Kidney capillary endothelial cell (primary cell): ENCODE data around the gene ITGAE.
"Not testable (repeated sequence)": the region's sequence is repeated elsewhere in the genome, so short reads cannot be mapped to it uniquely, and the experiment has no call there.

ENCODE experiments used
- DNase-seq: peaks from one replicate; pipeline ENCODE4 v3.0.0-alpha.2; 2018; ENCODE audit warnings: low spot score

Gene ITGAE

DNA sequence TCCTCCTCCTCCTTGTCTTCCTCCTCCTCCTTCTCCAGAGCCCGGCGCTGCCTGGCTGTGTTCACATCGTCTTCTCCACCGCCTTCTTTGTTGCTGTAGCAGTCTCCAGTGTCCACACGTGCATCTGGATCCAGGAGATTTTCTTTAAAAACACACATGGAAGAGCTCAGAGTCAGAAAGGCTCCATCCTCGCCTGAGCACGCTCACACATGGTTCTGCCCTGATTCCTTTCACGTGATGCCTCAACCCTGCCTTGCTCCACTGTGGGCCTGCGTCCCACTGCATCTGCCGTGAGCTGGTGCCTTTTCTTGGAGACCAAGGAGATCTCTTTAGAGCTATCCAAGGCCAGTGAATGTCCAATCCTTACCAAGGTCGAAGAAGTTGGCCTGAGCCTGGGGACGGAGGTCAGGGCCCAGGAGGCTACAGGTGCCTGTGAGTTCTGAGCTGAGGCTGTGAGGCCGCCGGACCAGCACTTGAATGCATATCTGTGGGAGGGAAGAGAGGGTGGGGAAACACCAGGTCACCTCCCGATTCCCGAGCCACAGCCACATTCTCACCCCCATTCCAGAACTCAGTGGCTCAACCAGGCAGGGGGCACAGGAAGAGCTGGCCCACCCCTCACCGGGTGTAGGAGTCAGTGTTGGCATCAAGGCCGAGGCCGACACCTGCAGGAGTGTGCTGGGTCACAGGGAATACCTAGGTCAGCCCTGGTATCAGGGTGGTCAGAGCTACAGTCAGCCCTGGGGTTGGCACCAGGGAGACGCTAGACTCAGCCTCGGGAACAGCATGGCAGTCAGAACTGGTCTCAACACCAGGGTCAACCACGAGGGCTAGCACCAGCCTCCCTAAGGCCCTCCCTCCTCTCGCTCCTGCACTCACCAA lies 39.7 kb downstream of the ITGAE start:
- no peak for DNase-seq

DNA sequence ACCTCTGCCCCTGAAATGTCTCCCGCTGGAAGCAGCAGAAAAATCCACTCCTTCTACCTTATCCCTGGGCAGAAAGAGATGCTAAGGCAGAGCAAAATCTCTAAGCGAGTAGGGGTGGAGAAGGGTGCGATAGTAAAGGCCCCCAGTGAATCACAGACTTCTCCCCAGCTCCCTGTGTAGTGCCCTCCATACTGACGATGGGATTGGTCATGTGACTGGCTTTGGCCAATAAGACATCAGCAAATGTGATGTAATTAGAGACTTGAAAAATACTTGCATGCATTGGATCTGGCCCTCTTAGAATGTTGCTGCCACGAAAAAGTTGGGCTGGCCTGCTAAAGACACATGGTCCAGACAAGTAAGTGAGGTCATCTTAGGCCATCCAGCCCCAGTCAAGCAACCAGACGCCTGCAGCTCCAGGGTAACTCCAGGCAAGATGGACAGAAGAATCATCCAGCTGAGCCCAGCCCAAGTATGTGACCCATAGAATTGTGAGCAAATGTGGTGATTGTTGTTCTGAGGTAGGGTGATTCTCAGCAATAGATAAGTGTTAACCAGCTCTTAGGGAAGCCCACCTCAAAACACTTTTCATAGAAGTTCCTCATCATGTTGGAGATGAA lies 41.3 kb downstream of the ITGAE start:
- no peak for DNase-seq

DNA sequence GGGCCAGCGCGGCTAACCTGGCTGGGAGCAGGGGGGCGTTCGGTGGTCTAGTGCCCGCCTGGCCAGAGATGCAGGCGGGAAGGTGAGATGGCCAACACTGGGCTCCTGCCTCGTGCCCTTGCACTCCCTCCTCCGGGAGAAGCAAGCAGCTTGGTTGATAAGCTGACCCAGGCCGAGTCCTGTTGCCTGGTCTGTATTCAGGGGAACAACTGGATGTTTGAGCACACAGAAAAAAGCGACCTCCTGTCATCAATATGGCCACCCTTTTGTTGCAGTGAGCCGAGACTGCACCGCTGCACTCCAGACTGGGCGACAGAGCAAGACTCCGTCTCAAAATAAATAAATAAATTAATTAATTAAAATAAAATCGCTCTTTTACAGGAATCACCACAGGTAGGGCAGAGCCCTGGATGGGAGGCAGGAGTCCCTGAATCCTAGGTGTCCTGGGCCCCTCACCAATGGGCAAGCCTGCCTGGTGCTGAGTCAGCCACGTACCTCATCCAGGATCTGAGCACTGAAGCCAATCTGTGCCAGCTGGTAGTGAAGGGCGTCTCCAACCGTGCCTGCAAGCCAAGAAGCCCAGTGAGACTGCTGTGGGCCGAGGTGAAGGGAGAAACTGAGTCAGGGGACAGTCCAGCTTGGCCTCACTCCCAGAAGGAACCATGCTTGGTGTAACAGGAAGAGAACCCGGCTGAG lies 45.5 kb downstream of the ITGAE start:
- DNase-seq, result no peak

DNA sequence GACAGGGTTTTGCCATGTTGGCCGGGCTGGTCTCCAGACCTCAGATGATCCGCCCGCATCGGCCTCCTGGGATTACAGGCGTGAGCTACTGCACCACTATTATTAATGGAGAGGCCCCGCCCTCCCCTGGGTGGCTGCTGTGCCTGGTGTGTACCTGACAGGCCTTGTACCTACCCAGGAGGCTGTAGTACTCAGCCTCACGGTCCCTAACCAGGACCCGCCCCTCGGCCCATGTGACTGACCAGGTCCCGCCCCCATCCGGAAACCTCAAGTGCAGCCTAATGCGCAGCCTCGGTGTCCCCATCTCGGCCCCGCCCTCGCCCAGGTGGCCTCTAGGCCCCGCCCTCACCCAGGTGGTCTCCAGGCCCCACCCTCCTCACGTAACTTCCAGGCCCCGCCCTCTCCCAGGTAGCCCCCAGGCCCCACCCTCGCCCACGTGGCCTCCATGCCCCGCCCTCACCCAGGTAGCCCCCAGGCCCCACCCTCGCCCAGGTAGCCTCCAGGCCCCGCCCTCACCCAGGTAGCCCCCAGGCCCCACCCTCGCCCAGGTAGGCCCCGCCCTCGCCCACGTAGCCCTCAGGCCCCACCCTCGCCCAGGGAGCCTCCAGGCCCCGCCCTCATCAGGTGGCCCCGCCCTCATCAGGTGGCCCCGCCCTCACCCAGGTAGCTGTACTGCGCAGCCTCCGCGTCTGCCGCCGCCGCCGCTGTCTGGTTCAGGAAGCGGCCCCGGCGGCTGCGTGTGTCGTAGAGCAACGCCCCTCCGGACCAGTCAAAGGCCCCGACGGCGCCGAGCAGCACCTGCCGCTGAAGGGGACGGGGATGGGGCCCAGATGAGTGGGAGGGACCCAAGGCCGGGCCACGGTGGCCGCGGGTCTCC lies 46.3 kb downstream of the ITGAE start:
- DNase-seq, result no peak

DNA sequence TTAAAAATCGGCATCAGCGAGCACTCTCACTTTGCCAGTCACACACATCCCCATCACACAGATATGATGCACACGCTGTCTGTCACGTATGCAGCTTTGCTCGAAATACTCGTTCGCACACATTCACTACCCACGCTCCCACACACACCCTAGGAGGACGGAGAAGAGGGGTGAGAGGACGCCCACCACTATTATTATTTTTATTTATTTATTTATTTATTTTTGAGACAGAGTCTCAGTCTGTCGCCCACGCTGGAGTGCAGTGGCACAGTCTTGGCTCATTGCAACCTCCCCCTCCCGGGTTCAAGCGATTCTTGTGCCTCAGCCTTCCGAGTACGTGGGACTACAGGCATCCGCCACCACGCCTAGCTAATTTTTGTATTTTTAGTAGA lies 46.9 kb downstream of the ITGAE start:
- DNase-seq, result no peak

DNA sequence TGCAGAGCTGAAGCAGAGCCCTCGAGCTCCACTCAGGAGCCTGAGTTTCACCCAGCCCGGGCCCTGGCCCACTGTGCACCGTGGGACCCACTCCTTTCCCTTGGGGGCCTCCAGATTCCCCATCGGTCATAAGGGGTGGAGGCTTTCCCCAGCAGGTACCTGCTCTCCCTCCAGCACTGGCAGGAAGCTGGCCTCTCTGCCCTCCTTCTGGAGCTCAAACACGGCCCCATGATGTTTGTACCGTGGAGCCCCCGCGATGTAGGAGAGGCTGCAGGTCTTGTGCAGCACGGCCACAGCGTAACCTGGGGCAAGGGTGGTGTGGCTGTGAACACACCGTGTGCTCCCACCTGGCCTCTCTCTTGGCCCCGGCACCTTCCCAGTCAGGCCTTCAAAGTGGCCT lies 47.4 kb downstream of the ITGAE start:
- DNase-seq, result no peak

DNA sequence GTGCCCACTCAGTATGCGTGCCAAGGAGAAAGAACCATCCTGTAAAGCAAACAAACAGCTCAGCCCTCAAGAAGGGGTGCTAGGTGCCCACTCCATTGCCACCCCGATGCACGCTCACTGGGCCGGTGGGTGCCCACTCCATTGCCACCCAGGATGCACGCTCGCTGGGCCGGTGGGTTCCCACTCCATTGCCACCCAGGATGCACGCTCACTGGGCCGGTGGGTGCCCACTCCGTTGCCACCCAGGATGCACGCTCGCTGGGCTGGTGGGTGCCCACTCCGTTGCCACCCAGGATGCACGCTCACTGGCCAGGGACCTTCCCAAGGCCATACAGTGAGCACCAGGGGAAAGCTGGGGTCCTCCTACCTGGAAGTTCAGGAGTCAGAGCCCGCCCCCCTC lies 49.2 kb downstream of the ITGAE start:
- no peak for DNase-seq

DNA sequence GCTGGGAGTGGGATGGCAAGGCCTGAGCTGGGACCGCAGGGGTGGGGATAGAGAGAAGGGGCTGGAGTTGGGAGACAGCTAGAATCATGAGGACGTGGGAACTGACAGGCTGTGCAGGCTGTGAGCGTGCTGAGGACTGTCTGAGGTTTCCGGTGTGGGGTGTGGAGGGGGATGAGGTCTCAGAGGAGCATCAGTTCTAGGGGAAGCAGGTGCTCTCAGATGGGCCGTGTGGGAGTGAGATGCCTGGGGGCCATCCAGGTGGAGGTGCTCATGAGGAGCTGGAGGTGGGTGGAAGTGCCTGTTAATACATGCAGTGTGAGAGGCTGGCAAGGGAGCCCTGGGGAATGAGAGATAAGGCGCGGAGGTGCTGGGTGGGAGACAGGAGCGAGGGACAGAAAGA lies 50.1 kb downstream of the ITGAE start:
- no peak for DNase-seq

DNA sequence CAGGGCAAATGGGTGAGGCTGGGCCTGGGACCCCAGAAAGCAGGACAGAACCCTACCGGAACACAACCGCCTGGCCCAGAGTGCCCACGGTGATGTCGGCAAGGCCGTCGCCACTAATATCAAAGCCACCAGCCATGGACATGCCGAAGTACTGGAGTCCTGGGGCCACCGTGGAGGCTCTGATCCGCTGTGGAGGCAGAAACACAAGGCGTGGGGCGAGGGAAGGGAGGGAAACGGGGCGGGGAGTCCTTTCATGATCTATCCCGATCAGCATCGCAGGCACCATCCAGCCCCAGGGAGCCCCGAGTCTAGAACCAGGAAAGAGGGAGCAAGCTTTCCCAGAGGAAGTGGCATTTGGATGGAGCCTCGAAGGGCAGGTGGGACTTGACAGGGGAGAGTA lies 50.7 kb downstream of the ITGAE start:
- DNase-seq, result no peak

DNA sequence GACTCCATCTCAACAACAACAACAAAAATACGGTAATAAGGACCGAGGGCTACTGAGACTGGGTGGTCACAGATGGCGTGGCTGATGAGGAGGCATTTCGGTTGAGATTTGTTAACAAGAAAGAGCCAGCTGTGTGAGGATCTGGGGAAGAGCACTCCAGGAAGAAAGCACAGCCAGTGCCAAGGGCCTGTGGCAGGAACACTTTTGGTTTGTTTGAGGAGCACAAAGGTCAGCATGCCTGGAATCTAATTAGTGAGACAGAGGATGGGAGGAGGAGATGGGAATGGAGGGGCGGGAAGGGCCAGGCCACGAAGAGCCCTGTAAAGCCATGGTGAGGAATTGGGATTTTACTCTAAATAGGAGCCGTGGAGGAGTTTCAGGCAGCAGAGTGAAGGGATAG lies 52.4 kb downstream of the ITGAE start:
- no peak for DNase-seq

DNA sequence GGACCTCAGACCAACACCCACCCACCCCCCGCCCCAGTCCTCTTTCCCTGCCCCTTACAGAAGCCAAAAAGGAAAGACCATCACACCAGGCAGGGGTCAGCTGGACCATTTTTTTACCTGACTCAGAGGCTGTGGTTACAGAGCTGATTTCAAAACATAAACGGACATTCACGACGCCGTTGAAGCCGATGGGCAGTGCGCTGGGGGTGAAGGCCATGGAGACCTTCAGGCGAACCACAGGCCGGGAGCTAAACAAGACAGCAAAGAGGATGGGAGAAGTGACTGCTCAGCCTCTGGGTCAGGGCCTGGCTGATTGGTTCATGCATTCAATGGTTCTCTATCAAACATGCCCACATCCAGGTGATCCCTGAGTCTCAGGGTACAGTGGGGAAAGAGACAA lies 53.2 kb downstream of the ITGAE start:
- DNase-seq, result no peak

DNA sequence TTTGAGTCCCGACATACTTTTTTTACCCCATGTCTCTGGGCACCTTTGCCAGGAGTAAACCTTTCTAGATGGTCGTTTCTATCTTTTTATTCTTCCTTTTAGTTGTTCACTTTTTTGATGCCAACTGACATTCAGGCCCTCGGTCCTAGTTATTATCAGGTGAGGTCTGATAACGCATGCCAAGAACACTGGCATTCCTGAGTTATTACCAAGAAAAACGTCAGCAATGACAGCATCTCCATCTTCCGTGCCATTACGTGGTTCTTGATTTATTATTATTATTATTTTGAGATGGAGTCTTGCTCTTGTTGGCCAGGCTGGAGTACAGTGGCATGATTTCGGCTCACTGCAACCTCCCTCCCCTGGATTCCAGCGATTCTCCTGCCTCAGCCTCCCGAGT lies 55.9 kb downstream of the ITGAE start:
- no peak for DNase-seq

DNA sequence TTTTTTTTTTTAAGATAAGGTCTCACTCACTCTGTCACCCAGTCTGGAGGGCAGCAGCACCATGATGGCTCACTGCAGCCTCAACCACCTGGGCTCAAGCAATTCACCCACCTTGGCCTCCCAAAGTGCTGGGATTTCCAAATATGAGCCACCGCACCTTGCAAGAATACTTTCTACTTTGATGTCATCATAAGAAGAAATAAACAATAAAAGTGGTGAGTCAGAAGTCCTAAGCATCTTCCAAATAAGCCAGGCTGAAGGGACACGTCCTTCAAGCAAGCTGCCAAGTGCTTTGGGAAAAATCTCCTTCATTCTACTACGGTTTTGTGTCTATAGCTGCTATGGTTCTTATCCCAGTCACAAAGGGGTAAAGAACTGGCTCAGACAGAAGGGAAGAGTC lies 57.0 kb downstream of the ITGAE start:
- DNase-seq, result no peak

DNA sequence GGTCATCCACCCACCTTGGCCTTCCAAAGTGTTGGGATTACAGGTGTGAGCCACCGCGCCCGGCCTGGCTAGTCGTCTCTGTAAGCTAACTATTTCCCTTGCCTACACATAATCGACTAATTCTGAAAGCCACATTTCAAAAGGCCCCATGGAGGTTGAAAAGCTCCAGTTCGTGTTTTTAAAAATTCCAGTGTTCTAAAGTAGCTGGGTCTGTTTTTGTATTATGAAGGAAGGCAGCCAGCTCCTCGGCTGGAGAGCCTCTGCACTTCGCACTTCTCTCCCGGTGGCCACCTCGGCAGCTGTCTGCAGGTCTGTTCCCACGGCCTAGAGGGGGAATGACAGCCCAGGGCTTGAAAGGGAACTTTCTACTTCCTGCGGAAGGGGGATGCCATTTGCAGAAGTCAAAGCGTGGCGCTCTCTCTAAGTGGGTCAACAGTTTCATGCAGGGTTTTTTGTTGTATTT lies 60.3 kb downstream of the ITGAE start:
- no peak for DNase-seq

DNA sequence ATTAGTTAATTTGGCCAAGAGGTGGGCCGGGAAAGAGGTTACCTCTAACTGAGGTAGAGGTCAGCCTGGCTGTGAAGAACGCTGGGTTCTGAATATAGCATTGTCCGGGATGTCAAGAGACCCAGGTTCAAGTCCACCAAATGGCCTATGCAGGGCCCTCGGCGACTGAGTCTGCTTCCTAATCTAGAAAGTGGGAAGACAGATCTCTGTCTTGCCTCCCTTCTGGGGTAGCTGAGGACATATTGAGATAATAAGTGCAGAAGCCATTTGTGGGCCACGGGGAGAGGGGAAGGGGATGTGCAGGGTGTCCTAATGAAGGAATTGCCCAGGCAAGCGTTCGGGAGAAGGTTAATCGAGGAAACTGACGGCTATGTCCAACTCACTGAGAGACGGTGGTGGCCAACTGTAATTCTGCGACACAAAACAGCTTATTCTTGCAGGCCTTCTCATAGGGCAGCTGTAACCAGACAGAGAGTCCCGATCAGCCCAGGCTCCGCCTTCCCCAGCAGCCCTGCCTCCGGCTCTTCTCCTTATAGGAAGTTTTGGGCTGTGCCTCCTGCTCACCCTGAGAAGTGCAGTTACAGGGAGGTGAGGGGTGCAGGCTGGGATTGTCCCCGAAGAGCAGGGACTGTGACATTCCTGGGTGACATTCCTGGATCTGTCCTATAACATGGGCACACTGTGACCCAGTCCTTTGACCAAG lies 61.4 kb downstream of the ITGAE start:
- DNase-seq, result no peak

DNA sequence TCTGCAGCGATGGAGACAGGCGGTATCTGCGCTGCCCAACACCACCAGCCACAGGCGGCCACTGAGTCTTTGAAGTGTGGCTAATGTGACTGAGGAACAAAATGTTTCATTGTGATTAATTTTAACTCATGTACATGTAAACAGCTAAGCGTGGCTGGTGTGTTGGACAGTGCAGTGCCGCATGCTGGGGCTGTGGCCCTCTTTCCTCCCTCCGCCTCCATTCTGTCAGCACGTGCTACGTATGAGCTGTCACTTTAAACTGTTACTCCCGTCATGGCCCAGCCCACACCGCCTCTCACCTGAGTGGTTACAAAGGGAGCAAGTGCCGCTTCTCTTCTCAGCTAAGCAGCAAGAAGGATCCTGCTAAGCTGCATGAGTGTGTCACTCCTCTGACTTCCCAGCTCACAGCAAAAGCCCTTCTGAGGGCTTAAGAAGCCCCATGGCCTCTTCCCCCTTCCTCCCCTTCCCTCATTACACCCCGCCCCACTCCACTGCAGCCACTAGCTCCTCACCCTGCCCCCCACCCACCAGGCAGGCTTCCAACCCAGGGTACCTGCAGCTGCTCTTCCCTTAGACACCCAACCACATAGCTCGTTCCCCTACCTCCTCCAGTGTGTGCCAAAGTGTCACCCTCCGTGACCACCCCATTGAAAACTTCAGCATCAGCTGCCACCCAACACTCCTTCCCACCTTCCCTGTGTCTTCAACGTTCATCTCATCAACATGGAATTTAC lies 62.3 kb downstream of the ITGAE start:
- no peak for DNase-seq

DNA sequence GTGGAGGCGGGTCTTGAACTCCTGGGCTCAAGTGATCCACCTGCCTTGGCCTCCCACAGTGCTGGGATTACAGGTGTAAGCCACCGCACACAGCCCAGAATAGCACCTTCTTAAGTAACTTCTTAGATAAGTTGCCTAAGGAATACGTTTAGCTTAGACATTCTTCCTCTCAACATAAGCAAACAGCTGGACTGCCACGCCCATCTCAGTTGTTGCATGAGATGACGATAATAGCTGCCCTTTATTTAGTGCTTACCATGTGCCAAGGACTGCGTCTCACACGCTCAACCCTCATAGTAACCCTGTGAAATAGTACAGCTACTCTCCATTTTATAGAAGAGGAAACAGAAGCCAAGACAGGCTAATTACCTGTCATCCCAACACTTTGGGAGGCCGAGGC lies 65.5 kb downstream of the ITGAE start:
- DNase-seq, result no peak

DNA sequence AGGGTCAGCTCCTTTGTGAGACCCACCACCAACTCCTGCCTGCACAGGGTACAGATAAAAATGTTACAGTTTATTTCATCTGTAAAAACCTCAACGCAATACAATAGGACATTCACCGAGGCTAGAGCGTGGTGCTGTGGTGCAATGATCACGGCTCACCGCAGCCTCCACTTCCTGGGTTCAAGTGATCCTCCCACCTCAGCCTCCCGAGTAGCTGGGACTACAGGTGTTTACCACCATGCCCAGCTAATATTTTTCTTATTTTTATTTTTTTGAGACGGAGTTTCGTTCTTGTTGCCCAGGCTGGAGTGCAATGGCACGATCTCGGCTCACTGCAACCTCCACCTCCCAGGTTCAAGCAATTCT lies 66.1 kb downstream of the ITGAE start:
- not testable (repeated sequence) for DNase-seq

DNA sequence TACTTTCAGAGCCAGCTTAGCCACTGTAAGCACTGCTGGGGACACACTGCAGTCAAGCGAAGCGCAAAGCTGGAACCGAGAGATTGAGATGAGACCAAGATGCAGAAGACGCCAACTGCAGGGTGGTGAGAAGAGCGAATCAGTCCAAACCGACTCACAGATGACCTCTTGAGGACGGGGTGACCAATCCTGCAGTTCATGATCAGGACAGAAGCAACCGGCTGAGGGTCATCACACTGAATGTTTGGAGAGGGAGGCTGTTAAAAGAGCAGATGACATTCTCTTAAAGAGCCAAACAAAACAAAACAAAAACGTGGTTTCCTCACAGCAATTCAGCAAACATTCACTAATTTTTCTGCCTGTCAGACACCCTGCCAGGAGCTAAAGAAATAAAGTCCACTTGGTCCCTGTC lies 68.8 kb downstream of the ITGAE start:
- no peak for DNase-seq

DNA sequence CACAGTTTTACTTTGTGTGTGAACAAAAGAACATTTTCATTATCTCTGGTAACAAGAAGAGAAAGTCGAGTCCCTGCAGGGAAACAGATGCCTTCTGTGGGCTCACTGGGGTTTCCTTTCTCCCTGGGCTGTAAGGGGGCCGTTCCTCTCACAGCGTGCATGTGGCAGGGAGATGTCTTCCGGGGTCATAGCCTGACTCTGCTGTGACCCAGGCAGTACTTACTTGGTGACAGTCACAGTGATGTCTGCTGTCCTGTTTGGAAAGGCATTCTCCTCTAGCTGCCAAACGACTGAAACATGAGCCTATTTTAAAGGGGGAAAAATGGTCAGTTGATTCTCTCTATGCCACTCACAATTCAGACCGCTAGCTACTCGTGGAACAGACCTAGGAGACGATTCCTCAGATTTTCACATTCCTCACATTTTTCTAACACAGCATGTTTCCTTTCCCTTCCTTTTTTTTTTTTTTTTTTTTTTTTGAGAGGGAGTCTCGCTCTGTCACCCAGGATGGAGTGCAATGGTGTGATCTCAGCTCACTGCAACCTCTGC lies 70.0 kb downstream of the ITGAE start:
- no peak for DNase-seq

DNA sequence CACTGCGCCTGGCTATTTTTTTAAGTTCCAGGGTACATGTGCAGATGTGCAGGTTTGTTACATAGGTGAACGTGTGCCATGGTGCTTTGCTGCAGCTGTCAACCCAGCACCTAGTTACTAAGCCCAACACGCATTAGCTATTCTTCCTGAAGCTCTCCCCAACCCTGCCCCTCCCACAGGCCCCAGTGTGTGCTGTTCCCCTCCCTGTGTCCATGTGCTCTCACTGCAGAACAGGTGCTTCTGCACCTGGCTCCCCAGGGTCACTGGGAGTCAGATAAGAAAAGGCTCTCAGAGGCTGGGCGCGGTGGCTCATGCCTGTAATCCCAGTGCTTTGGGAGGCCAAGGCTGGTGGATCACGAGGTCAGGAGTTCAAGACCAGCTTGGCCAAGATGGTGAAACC lies 71.1 kb downstream of the ITGAE start:
- DNase-seq, result no peak
